CD4-positive, alpha-beta T cell treated with Interleukin-17A for 1 hour (primary cell): ENCODE results near the gene NDRG2.
"Not testable (repeated sequence)": the region's sequence is repeated elsewhere in the genome, so short reads cannot be mapped to it uniquely, and the experiment has no call there.

Experiments used
- DNase-seq: peaks from one replicate; pipeline ENCODE4 v3.0.0-alpha.2; 2020

The NDRG2 gene

GRCh38 chr14:21033133-21033698, 8.4 kb upstream of the NDRG2 start:
- no peak for DNase-seq

- DNase-seq = no peak
These were observed 7.7 kb upstream of the NDRG2 start for GRCh38 chr14:21032326-21033132.

- DNase-seq = no peak
These were observed 5.7 kb upstream of the NDRG2 start for GRCh38 chr14:21030531-21030930.

GRCh38 chr14:21029917-21030316, 5.1 kb upstream of the NDRG2 start, which contains the start of gene TPPP2:
Gene TPPP2 (plus strand): TSS chr14:21030217. CDS start chr14:21030582, 365 bp downstream.
- DNase-seq = no peak

DNA sequence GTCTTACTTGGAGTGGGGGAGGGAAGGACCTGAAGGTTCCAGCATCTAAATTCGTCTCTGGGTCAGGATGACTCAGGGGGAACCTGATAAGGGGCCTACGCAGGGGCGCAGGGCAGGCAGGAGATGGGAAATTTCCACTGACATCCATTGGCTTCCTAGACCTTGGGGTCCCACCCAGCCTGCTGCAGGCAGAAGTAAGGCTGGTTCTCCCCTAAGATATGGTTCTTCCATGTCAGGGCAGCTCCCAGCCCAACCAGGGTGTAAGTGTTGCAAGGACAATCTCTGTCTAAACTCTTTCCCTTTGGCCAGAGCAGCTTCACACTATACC, 2.1 kb upstream of the NDRG2 start:
- no peak for DNase-seq

DNA sequence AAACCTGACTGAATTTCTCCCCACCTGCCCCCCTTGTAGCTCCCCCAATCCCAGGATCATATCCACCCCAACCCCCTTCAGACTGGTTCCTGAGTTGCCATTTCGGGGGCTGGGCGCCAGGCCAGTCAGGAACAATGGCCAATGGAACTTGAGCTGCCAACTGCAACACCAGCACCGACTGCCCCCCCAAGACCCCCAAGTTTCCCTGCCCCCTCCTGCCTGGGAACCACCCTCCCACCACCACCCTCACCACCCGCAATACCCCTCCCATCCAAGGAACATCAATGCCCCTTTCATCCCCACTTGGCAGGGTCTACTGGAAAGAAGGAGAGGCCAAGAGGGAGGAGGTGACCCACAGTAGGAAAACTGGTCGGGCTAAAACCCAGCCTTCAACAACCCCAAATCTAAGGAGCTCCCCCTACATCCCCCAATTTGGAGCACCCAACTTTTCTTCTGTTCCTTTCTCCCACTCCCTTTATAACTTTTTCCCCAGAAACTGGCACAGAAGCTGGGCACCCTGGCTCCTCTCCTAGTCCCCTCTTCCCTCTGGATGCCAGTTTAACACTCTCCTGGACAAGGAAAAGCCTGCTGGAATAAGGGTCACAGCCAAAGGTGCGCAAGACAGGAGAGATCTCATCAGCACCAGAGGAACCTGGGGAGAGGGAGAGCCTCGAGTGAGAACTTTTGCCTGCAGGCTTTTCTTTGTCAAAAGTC, 1.6 kb upstream of the NDRG2 start:
- DNase-seq = no peak

DNA sequence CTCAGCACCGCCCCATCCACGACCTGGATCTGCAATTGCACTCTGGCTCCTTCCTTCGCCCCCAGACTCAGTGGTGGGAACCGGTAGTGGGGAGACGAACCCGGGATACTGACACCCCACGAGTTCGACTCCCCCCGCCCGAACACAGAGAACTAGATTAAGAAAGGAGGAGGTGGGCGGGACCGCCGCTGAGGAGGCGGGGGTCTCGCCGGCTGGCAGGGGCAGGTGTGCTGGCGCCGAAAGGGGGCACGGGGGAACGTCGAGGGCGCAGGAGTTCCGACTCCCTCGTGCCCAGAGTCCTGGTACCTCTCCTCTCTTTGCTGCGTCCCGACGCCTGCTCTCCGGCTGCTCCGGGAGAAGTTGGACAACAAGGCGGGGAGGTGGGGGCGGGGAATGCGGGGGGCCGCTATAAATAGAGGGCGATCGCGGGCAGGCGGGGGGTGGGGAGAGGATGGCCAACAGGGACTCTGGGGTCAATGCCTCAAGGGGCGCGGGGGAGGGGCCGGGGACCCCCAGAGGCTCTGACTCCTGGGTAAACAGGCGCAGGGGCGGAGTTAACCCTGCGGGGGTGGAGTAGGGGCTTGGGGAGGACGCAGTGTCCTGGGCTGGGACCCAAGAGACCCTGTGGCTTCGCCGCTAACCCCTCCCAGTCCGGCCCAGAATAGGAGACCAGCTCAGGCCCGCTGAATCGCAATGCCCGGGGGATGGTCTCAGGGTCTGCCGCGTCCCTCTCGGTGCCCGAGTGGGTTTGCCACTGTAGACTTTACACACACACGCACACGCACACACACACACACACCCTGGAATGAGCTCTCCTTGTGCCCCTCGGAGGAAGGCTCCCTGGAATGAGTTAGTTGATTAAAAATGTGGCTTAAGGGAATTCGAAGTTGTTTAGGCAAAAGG, 761 bp upstream of the NDRG2 start:
- no peak for DNase-seq

GRCh38 chr14:21023817-21024584, 860 bp downstream of the NDRG2 start:
- DNase-seq = peak; percentile 21

- no peak for DNase-seq
These were observed 1.7 kb downstream of the NDRG2 start for GRCh38 chr14:21023174-21023573.

GRCh38 chr14:21022686-21023085, 2.2 kb downstream of the NDRG2 start:
- DNase-seq = no peak

DNA sequence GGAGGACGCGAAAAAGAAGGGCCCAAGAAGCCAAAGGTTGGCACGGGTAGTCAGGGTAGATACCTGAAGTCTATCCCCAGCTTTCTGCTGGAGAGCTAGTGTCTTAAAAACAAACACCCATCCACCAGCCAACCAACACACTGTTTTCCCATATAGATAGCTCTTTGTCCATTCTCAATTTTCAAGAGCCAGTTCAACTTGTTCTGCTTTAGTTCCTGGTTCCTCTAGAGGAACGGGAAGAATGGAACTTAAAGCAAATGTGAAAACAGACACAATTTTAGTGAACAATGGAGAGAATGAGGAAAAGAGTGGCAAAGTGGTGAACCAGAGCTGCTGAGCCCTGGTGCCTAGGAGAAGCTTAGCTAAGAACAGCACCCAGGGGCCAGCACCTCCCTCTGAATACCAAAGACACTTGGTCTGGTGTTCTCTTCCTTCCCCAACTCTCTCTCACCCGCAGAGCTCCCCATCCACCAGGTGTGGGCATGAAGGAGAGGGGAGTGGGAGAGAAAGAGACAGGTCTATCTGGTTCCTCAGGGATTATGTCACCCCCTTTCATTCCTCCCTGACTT, 3.8 kb downstream of the NDRG2 start:
- DNase-seq = no peak

DNA sequence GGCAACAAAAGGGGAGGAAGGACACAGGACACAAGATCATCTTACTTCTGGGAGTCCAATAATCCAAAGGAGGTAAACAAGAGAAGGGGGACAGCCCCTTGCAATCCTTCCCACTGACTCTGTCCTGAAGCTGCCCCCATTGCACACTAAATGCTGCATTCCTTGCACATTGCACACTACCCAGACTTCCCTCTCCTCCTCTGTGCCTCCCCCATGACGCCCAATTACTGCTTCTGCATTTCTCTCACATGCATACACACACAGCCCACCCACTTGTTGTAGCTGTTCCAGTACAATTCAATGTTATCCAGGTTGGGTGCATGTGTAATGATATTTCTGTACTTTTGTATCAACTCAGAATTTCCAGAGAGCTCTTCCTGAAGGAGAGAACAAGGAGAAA, 5.5 kb downstream of the NDRG2 start:
- no peak for DNase-seq

- DNase-seq = no peak
These were observed 6.1 kb downstream of the NDRG2 start for GRCh38 chr14:21018781-21019180.

DNA sequence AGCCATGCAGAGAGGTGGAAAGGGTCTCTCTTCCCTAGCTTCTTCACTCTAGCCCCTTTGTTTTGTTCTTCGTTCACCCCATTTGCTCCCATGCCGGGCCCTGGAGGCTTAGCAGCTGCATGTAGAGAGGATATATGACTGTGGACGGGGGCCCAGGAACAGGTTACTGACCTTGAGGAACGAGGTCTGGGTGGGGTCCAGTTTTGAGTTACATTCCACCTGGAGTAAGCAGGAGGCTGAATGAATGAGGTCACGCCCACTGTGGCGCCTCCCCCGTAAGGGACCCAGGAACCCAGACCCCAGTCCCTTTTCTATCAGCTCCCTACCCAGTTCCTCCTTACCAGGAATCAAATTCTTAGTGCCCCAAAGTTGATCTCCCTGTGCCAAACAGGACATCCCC, 6.6 kb downstream of the NDRG2 start:
- no peak for DNase-seq

GRCh38 chr14:21017528-21018245, 7.2 kb downstream of the NDRG2 start:
- DNase-seq = no peak

GRCh38 chr14:21016413-21017190, 8.3 kb downstream of the NDRG2 start:
- no peak for DNase-seq

DNA sequence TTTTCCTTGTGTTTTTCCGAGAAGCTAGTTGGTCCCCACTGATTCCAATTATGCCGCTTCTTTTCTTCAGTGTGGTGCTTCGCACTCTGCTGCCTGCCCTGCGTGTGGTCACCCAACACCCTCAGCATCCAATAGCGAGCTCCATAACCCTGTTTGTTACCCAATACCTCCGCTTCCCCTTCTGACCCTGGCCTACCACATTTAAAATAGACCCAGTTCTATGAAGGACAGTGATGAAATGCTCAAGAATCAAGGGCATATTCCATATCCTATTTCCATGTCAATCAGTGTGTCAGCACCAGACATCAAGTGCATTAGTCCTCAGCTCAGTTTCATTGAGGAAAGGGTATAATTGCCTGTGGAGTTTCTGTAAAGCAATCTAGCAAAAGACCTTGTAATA, 9.5 kb downstream of the NDRG2 start:
- DNase-seq = no peak

GRCh38 chr14:21014761-21015190, 10.1 kb downstream of the NDRG2 start:
- DNase-seq = peak; percentile 86

DNA sequence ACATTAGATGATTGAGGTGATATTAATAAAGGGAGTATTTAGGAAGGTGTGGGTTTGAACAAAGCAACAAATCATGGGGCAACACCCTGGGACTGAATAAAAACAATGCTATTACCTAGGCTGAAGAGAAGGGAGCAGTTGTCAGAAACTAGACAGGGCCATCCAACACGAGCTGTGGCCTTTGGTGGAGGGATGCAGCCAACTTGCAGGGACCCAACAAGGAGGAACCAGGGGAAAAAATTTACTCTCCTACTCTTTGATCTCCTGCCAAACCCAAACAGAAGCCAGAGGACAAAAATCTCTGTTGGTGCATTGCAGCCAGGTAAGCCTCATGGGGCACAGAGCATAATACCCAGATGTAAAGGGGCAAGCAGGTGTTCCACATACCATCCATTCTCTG, 13.7 kb downstream of the NDRG2 start:
- DNase-seq = no peak

DNA sequence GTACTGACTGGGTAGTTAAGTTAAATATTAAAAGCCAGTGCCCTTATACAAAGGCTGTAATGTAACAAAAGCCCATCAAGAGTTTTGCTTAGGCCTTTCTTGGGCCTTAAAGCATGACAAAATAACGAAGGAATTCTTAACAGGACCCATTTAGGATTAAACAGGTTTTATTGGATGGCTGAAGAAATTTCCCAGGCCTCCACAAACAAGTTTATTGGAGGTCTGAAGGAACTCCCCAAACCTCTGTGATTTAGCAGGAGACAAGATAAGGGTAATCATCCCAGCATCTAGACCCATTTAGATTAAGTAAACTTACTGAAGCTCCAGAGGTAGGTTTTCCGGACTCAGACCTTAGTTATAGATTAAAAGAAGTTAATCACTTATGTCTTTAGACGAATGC, 15.1 kb downstream of the NDRG2 start:
- not testable (repeated sequence) for DNase-seq
